Fibroblast of upper back skin (primary cell): ENCODE results near the gene SMC1A.
"Not testable (repeated sequence)": the region's sequence is repeated elsewhere in the genome, so short reads cannot be mapped to it uniquely, and the experiment has no call there.

Experiments used
- DNase-seq: peaks from one replicate; pipeline ENCODE4 v3.0.0-alpha.2; 2013

Gene SMC1A

GRCh38 chrX:53422086-53422860, at the start of gene SMC1A:
TSS of gene SMC1A (minus strand) at chrX:53422654. CDS start at chrX:53422600, 54 bp downstream.
- DNase-seq, result peak; percentile 95

- DNase-seq, result no peak
These were observed 48.9 kb upstream of the SMC1A start for GRCh38 chrX:53471346-53471745.

GRCh38 chrX:53468659-53469058, 46.2 kb upstream of the SMC1A start:
- DNase-seq, result not testable (repeated sequence)

GRCh38 chrX:53458082-53458481, 35.6 kb upstream of the SMC1A start:
- no peak for DNase-seq

- no peak for DNase-seq
These were observed 33.8 kb upstream of the SMC1A start for GRCh38 chrX:53456254-53456653.

- no peak for DNase-seq
These were observed 30.4 kb upstream of the SMC1A start for GRCh38 chrX:53452812-53453211.

- DNase-seq, result no peak
These were observed 27.2 kb upstream of the SMC1A start for GRCh38 chrX:53449632-53450031.

- DNase-seq, result no peak
These were observed 25.0 kb upstream of the SMC1A start for GRCh38 chrX:53447441-53447840.

GRCh38 chrX:53445977-53446376, 23.5 kb upstream of the SMC1A start:
- peak; percentile 13 for DNase-seq

- no peak for DNase-seq
These were observed 19.8 kb upstream of the SMC1A start for GRCh38 chrX:53442322-53442631.

GRCh38 chrX:53441531-53442321, 19.3 kb upstream of the SMC1A start:
- peak; percentile 68 for DNase-seq

GRCh38 chrX:53440621-53441517, 18.4 kb upstream of the SMC1A start:
- DNase-seq, result peak; percentile 25

- DNase-seq, result no peak
These were observed 17.6 kb upstream of the SMC1A start for GRCh38 chrX:53440101-53440500.

- no peak for DNase-seq
These were observed 16.4 kb upstream of the SMC1A start for GRCh38 chrX:53438832-53439230.

GRCh38 chrX:53438174-53438831, 15.8 kb upstream of the SMC1A start:
- DNase-seq, result no peak

GRCh38 chrX:53437206-53437605, 14.8 kb upstream of the SMC1A start:
- DNase-seq, result no peak

GRCh38 chrX:53435997-53436396, 13.5 kb upstream of the SMC1A start:
- DNase-seq, result peak; percentile 58

GRCh38 chrX:53433651-53434639, 11.5 kb upstream of the SMC1A start, which contains the start of gene HSD17B10:
TSS of gene HSD17B10 (minus strand) at chrX:53434370. CDS start at chrX:53434345, 25 bp downstream.
- peak; percentile 80 for DNase-seq

GRCh38 chrX:53430231-53430630, 7.8 kb upstream of the SMC1A start:
- DNase-seq, result no peak

- DNase-seq, result no peak
These were observed 7.3 kb upstream of the SMC1A start for GRCh38 chrX:53429755-53430154.

- no peak for DNase-seq
These were observed 430 bp upstream of the SMC1A start, which contains the start of gene RIBC1 for GRCh38 chrX:53422861-53423306. TSS of gene RIBC1 (plus strand) at chrX:53422873. CDS start at chrX:53426277, 3,404 bp downstream.
